CD4-positive, alpha-beta T cell treated with Interleukin-4 for 4 hours (primary cell): ENCODE measurements around the gene GNAQ.
"Not testable (repeated sequence)": the region's sequence is repeated elsewhere in the genome, so short reads cannot be mapped to it uniquely, and the experiment has no call there.

Source experiments
- DNase-seq: peaks from one replicate; pipeline ENCODE4 v3.0.0-alpha.2; 2020

The GNAQ gene

DNA sequence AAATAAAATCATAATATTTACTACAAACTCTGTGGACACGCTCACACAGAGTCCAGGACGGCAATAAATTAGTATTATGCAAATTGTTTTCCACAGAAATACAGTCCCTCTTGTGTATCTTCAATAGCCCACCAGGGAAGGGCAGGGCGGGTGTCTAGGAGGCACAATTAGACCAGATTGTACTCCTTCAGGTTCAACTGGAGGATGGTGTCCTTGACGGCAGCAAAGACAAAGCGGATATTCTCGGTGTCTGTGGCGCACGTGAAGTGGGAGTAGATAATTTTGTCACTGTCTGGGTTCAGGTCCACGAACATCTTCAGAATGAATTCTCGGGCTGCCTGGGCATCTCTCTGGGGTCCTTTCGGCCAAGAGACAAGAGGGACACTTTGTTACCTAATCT lies 310.5 kb downstream of the GNAQ start:
- not testable (repeated sequence) for DNase-seq

DNA sequence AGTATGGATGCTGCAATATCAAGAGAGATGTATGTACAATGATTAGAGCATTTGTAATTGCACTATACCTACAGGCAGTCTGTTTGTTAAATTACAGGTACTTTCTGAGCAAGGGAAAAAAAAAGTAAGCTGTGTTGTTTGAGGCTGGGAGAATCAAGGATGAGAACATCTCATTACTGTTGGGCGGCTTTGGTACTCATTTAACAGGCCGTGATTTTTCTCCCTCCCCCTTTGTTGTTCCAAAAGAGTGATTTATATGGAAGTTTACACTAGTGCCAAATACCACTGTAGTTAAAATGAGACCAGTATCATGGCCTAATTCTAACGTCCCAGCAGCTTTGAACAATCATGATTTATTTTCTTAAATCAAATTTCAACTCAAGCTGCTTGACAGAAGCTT lies 312.3 kb downstream of the GNAQ start:
- DNase-seq, result no peak

DNA sequence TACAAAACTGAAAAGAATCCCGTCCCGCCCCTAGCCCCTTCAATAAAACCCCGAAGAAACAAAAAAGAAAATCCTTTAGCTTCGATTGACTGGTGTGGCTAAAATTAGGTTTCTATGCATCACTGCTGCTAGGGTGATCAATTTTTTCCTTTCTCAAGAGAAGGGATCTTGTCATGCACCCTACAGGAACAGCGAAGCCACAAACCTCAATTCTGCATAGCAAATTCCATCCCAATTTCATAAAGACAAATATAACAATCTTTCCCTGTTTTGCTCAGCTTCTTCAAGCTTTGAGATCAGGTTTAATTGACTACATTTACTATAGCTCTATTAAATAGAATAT lies 313.3 kb downstream of the GNAQ start:
- not testable (repeated sequence) for DNase-seq

DNA sequence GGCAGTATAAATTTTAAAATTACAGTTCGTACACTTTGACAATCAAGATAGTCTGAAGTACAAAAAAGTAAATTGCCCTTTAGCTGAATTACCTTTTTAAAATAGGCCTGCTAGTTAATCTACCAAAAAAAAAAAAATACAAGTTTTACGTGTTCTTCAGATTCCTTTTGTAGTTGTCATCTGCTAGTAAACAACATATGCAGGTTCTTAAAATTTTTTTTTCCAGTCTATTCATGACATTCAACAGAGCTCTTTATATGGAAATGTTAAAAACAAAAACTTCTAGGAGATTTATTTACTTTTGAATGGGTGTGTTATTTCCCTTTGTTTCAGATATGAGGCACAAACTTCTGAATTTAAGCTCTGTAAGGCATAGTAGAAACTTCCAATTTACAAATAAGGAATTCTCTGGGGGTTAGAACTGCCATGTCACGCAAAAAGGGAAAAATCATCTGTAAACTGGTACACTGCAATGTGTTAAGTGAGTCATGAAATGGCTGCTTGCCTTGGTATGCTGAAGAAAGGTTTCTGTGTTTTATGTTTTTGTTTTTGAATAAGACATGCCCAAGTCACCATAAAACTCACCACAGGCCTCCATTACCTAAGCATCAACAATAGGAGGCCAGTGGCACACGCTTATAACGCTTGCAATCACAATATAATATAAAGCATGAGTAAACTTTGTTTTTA lies 313.9 kb downstream of the GNAQ start:
- not testable (repeated sequence) for DNase-seq

DNA sequence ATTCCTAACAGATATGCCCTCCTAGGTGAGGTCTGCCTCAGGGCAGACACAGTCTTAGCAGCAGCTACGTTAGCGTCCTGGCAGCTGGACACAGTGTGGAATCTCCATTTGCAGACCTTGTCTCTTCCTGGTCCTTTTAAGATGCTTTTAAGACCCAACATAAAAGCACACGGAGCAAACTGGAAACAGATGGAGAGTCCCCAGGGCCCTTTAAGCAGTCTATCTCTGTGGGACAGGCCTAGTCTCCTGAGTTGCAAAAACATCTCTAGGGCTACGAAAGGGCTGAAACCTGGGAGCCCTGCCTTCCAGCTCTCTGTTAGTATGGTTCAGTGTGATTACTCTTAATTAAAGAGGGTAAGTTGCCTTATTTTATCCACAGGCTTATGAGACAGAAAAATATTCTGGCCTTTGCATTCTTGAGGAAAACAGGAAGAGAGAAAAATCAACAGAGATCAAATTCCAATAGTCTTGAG lies 317.5 kb downstream of the GNAQ start:
- no peak for DNase-seq

DNA sequence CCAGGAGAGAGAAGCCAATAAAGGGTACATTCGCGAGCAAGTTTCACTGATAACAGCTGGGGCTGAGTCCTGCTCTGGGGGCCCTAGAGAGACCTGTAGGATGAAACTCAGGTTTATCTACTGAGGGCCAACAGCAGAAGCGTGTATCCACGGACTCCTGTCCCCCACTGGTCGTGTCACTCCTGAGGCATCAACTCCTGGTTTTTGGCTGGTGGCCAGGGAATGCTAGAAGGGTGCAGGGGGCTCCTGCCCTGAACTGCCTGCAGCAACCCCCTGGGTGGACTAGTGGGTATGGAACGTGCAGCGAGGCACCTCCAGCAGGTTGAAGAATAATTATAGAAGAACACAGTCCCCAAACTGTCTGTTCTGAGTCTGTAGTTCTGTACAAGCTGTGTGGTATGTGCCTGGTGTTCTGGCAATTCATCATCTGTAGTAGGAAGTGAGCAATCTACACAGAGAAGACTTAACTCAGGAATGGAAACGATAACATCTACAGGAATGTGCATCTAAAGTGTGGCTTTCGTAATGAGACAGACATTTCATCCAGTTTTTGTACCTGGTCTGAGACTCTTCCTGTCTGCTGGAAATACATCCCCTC lies 319.0 kb downstream of the GNAQ start:
- no peak for DNase-seq

DNA sequence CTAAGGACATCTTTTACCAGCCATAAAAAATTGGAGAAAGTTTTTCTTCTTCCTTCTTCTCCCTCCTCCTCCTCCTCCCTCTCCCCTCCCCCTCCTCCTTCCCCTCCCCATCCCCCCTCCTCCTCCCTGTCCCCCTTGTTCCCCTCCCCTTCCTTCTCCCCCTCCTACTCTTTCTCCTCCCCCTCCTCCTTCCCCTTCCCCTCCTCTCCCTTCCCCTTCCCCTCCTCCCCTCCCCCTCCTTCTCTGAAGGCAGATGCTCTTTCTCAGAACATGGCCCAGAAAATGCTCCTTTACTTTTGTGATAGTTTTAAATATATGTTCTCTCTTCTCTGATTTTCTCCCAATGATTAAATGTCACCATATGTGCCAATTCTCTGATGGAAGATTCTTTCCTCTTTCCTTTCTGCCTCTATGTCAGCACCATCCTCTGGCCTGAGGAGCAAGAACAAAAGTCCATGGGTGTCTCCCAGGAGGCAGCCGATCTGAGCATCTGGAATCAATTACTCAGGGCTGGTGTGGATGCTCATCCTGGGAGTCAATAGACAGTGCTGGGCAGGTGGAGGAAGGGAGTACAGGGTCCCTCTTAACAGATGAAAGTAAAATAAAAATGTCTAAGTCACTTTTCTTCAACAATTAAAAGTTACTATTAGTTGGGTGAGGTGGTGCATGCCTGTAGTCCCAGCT lies 320.5 kb downstream of the GNAQ start:
- DNase-seq, result no peak

DNA sequence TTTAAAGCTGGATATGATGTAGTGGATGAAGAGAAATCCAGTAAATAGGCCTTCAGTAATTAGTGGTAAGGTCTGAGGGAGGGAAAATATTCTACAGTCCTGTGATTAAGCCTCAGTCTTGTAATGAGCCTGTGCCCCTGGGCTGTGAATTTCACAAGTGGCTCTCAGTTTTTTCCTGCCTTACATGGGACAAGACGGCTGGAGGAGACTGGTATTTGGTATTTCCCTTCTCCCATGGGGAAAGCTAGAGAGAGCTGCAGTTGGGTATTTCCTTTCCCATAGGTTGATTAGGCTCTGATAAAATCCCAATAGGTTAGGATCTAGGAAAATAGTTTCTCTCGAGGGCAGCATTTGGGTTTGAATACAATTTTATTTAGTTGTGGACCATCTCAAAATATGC lies 321.3 kb downstream of the GNAQ start:
- DNase-seq, result no peak

DNA sequence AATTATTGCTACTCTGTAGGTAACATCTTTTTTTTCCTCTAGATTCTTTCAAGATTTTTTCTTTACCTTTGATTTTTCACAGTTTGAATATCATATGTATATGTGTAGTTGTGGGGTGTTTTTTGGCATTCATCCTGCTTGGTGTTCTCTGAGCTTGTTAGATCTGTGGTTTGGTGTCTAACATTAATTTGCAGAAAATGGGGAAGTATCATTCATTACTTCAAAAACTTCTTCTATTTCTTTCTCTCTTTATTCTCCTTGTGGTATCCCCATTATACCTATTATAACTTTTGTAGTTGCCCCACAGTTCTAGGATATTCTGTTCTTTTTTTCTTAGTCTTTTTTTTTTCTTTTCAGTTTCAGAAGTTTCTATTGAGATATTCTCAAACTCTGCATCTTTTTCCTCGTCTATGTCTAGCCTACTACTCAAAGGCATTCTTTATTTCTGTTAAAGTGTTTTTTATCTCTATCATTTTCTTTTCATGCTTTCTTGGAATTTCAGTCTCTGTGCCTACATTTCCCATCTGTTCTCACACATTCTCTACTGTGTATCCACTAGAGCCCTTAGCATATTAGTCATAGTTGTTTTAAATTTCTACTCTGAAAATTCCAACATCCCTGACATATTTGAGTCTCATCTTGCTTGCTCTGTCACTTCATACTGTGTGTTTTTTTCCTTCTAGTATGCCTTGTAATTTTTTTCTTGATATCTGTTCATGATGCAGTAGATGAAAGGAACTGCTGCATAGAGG lies 323.4 kb downstream of the GNAQ start:
- no peak for DNase-seq

DNA sequence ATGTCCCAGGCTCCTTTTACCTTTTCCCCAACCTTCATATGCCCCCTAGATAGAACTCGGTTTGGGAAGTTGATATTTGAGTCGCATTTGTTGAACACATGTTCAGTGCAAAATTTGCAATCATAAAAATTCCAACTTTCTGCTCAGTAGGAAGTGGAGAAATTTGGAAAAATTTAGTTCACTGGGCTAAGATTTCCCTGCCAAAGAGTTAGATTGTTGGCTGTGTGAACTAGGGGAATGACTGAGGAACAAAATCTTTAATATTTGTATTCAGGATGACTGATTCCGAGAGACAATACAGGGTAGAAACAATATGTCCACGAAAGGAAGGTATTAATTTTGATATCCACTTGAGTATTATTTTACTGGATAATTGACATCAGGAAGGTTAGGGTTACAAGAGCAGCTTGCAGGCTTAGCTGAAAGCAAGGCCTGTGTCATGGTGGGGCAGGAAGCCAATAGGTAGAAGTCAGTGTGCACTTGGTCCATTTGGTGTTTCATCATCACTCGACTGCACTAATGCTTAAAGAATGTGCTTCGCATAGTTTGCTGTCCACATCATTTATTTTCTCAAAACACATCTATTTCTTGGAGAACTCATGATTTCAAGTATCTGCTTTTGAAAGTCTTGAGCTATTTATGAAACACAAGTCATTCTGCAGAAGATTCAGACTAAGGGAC lies 324.1 kb downstream of the GNAQ start:
- DNase-seq, result no peak

DNA sequence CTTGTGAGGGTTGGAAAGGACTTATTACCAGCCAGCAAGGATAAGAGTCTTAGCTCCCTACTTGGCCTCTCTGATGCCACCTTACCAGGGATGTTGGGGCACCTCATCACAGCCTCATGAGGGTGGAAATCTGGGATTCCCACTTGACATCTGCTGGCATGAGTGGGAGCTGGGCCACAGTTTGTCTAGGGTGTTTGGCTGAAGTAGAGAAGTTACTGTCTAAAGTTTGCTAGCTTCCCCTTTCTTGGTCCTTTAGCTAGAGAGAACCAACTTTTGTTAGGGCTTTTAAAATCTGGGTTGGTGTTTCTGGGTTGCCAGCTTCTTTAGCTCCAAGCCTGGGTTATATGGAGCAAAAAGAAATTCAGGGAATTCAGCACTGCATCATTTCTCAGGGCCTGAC lies 326.0 kb downstream of the GNAQ start:
- DNase-seq, result no peak

DNA sequence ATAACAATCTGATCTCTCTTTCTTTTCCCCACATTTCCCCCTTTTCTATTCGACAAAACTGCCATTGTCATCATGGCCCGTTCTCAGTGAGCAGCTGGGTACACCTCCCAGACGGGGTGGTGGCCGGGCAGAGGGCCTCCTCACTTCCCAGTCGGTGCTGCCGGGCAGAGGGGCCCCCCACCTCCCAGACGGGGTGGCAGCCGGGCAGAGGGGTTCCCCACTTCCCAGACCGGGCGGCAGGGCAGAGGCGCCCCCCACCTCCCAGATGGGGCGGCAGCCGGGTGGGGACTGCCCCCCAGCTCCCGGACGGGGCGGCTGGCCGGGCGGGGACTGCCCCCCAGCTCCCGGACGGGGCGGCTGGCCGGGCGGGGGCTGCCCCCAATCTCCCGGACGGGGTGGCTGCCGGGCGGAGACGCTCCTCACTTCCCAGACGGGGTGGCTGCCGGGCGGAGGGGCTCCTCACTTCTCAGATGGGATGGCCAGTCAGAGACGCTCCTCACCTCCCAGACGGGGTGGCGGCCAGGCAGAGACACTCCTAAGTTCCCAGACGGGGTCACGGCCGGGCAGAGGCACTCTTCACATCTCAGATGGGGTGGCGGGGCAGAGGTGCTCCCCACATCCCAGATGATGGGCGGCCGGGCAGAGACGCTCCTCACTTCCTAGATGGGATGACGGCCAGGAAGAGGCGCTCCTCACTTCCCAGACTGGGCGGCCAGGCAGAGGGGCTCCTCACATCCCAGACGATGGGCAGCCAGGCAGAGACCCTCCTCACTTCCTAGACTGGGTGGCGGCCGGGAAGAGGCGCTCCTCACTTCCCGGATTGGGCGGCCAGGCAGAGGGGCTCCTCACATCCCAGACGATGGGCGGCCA lies 328.9 kb downstream of the GNAQ start:
- not testable (repeated sequence) for DNase-seq

DNA sequence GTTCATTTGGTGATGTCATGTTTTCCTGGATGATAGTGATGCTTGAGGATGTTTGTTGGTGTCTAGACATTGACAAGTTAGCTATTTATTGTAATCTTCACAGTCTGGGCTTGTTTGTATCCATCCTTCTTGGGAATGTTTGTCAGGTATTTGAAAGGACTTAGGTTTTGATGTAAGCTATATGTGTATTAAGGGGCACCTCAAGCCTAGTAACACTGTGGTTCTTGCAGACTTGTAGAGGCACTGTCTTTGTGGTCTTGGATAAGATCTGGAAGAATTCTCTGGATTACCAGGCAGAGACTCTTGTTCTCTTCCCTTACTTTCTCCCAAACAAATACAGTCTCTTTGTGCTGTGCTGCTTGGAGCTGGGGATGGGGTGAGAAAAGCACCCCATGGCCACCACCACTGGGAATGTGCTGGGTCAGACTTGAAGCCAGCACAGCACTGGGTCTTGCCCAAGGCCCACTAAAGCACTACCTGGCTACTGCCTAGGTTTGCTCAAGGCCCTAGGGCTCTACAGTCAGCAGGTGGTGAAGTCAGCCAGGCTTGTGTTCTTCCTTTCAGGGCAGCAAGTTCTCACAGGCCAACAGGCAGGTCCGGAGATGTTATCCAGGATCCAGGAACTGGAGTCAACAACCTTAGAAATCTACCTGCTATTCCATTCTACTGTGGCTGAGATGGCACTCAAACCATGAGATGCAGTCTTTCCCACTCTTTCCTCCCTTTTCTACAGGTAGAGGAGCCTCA lies 334.2 kb downstream of the GNAQ start:
- no peak for DNase-seq

DNA sequence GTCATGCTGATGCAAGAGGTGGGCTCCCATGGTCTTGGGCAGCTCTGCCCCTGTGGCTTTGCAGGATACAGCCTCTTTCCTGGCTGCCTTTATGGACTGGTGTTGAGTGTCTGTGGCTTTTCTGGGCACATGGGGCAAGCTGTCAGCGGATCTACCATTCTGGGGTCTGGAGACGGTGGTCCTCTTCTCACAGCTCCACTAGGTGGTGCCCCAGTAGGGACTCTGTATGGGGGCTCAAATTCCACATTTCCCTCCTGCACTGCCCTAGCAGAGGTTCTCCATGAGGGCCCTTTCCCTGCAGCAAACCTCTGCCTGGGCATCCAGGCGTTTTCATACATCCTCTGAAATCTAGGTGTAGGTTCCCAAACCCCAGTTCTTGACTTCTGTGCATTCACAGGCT lies 340.9 kb downstream of the GNAQ start:
- not testable (repeated sequence) for DNase-seq

DNA sequence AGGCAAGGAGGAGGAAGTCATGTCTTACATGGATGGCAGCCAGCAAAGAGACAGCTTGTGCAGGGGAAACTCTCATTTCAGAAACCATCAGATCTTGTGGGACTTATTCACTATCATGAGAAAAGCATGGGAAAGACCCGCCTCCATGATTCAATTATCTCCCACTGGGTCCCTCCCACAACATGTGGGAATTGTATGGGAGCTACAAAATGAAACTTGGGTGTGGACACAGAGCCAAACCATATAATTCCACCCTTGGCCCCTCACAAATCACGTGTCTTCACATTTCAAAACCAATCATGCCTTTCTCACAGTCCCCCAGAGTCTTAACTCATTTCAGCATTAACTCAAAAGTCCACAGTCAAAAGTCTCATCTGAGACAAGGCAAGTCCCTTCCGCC lies 341.5 kb downstream of the GNAQ start:
- not testable (repeated sequence) for DNase-seq

DNA sequence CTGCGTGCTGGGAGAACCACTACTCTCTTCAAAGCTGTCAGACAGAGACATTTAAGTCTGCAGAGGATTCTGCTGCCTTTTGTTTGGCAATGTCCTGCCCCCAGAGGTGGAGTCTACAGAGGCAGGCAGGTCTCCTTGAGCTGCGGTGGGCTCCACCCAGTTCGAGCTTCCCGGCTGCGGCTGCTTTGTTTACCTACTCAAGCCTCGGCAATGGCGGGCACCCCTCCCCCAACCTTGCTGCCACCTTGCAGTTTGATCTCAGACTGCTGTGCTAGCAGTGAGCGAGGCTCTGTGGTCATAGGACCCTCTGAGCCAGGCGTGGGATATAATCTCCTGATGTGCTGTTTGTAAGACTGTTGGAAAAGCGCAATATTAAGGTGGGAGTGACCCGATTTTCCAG lies 343.9 kb downstream of the GNAQ start:
- not testable (repeated sequence) for DNase-seq

DNA sequence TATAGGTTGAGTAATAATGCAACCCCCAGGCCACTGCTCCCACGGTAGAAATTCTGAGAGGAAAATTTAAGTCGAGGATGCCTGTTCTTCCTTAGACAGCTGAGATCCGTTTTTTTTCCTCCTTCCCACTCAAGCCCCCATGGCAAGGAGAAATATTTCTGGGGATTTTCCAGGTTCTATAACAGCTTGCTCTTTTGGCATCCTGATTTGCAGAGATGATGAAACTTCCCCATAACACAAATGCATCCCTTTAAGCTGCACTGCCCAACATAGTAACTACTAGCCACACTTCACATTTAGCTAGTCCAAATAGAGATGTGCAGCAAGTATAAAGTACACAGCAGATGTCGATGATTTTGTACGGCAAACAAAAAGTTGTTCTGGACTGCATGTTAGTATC lies 351.0 kb downstream of the GNAQ start:
- no peak for DNase-seq

DNA sequence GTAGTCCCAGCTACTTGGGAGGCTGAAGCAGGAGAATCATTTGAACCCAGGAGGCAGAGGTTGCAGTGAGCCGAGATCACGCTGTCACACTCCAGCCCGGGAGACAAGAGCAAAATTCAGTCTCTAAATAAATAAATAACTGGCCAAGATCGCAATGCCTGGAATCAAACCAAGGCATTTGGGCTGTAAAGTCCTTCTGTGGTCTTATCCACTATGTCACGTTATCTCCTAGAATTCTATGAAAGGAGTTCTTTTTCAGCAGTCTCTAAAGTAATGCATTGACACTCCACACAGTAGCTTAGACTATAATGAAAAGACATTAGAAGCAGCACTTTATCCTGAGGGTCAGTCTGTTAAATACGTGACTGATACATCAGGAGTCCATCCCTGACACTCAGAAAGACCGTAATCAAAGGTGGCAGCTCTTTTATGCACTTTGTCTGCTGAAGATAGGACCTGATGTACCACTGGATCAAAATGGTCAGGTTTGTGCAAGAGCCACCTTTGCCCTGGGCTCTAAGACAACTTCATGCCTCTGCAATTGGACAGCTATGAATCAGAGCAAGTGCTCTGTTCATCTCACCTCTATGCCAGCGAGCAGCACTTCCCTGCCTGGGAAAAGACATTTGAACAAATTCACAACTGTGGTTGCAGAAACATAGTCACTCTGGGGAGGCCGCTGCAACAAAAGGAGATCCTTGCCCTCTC lies 351.8 kb downstream of the GNAQ start:
- no peak for DNase-seq

DNA sequence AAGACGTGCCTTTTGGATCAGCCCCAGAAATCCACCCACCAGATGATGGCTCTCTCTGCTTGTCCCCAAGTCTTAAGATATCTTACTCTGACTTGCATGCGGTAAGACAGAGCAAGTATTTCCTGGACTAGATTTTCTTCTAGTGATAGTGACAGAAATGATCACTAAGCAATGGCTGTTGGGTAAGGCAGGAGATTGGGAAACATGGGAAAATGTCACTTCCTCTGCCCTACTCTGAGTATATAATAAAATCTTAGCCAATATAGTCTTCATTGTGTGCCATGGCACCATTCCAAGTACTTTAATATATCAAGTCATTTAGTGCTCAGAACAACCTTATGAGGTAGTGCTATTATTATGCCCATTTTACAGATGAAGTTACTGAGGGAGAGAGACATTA lies 352.5 kb downstream of the GNAQ start:
- DNase-seq, result no peak

DNA sequence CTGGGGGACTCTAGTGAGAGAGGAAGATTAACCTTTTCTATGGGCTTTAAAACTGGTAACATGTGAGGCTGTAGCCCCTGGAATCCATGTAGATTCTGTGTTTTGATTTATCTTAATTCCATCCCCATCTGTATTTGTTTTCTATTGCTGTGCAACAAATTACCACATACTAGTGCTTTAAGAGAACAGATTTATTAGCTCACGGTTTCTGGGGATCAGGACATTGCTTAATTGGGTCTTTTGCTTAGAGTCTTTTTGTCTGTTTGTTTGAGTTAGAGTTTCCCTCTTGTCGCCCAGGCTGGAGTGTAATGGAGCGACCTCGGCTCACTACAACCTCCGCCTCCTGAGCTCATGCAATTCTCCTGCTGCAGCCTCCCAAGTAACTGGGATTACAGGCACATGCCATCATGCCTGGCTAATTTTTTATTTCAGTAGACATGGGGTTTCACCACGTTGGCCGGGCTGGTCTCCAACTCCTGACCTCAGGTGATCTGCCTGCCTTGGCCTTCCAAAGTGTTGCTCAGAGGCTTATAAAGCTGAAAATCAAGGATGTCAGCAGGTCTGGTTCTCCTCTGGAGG lies 353.6 kb downstream of the GNAQ start:
- no peak for DNase-seq
